LNCAP (cell line): ENCODE data around the gene MYH15.

Source experiments
- TF ChIP-seq, protein P1 (sequence below): fragments of 450-650 bp; IDR thresholded peaks from 2 replicates; pipeline ENCODE4 v1.5.1; 2017; ENCODE audit warnings: mild to moderate bottlenecking

The MYH15 gene

DNA sequence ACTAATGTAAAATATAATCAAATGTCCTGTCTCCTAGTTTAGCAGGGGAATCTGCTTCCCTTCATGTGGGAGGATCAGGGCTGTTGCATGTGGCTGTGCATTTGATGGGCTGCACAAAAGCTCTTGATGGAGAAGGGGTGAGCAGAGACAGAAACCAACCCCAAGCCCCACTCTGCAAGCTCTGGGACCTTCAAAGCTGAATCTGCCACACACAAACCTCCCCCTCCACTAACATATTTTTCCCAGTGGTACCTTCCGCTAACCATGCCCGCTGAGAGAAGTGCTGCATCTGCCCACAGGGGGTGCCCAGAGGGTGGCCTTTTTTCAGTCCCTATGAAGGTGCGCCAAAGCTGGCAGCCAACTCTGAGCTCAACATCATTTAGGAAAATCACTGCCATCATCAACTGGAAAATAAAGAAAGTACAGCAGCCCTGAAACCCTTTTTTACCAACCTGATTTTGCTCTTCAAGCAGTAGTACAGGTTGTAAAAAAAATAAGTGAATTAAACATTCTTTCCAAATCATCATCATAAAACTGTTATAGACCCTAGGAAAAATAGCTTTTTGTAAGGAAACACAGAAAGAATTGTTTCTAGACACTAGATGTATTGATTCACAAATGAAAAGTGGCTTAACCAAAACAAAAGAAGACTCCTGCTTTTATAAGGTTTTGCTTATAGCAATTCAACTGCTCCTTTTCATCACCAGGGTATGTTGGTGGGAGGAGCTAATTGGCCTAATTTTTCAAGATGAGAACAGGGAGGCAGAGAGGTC lies 117.1 kb downstream of the MYH15 start:
- TF ChIP-seq, protein P1, sequence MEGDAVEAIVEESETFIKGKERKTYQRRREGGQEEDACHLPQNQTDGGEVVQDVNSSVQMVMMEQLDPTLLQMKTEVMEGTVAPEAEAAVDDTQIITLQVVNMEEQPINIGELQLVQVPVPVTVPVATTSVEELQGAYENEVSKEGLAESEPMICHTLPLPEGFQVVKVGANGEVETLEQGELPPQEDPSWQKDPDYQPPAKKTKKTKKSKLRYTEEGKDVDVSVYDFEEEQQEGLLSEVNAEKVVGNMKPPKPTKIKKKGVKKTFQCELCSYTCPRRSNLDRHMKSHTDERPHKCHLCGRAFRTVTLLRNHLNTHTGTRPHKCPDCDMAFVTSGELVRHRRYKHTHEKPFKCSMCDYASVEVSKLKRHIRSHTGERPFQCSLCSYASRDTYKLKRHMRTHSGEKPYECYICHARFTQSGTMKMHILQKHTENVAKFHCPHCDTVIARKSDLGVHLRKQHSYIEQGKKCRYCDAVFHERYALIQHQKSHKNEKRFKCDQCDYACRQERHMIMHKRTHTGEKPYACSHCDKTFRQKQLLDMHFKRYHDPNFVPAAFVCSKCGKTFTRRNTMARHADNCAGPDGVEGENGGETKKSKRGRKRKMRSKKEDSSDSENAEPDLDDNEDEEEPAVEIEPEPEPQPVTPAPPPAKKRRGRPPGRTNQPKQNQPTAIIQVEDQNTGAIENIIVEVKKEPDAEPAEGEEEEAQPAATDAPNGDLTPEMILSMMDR: no peak

GRCh38 chr3:108391917-108392593 lies 118.3 kb downstream of the MYH15 start:
- TF ChIP-seq, protein P1: no peak

DNA sequence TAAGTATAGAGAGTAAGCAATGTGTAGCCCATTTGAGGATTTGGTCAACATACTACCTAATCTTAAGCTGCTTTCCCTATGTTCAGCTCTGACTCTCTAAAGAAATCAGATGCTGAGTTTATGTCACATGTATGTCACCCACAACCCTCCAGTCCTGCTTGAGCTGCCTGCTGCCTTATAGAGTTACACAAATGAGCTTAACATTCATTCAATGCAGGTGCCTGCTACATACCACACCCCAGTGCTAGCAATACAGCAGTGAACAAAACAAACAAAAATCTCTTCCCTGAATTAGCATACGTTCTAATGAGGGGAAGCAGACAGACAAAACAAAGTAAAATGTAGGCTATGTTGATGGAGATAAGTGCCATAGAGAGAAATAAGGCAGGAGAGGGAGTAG lies 121.0 kb downstream of the MYH15 start:
- TF ChIP-seq, protein P1: no peak

GRCh38 chr3:108388136-108389132 lies 122.0 kb downstream of the MYH15 start:
- TF ChIP-seq, protein P1: no peak

DNA sequence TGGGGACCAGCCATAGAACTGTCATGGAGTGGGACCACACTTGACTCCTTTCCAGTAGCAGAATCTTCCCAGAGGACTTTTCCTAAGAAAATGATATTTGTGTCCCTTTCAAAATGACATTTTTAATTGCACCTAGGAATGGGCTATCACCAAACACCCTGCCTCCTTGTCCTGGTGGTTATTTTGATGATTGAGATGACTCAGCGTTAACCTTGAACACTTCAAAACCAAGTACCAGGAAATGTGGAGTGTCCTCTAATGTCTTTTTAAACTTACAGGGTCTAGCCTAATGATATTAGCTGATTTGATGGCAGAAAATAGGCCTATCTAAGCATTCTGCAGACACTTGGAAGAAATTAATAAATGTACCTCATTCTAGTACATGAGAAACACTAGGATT lies 123.3 kb downstream of the MYH15 start:
- TF ChIP-seq, protein P1: no peak

DNA sequence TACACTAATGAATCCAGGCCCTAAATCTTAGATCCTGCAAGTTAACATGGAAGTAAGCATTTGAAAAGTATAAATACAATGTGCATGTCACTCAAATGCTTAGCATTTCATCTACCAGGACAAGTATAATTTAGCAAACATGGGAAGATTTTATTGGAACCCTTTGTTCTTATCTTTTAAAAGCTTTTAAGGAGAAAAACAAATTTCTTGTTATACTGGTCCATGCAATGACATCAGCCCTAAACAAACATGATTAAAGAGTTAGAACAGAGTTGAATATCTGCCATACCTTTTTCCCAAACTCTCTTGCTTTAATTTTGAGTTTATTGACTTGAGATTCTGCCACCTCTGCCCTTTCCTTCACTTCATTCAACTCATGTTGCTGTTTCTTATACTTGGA lies 127.1 kb downstream of the MYH15 start:
- TF ChIP-seq, protein P1: no peak

DNA sequence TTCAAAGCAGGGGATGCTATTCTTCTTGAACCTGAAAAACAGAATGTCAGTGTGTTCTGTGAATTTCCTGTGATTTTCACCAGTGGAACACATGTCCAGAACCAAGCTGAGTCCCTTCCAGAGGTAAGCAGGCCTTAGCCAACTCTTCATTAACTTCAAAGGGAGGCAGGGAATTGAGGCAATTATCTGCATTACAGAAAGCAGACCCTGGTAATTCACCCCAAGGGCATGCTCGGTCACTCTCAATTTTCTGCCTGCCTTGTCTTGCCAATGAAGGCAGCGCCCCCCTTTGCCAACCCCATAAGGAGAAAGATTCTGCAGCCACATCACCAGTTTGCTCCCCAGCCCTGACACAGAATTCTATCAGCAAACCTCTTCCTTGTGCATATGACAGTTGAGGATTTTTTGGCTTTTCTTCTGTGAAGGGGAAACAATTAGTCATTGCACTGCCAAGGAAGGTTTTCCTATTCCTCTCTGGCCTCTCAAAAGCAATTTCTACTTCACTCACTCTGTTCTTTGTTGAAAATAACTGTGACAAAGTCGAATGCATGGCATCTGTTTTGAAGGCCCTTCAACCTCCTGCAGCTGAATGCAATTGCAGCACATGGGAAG lies 128.8 kb downstream of the MYH15 start:
- TF ChIP-seq, protein P1: no peak
